ENCODE measurements around the gene HPCAL1. TPM values are rescaled to one million over a fixed set of nuclear protein-coding genes. Genes with fewer than 3 reads are reported as not detected.

HPCAL1 gene
- total and polyA plus RNA-seq, 2 experiments from 2014 or later, result 8.3 to 25.4 TPM

- no peak for DNase-seq (ENCODE audit: low spot score)
- TF ChIP-seq STAT1 (IDR thresholded peaks at IDR 0.05; ENCODE audit: unreplicated experiment) (no peak), JUNB (IDR thresholded peaks at IDR 0.05; ENCODE audit: unreplicated experiment) (no peak), ZNF462 (CRISPR knock-in tag; IDR thresholded peaks at IDR 0.05) (no peak), EZH2 (IDR thresholded peaks at IDR 0.05; ENCODE audit: low read depth, unreplicated experiment) (no peak), NANOG (IDR thresholded peaks at IDR 0.05; ENCODE audit: borderline replicate concordance) (no peak), CTCF (conservative IDR thresholded peaks at IDR 0.05; ENCODE audit: low read depth in 2 of 2) (no peak), EZH2phosphoT487 (IDR thresholded peaks at IDR 0.05; ENCODE audit: unreplicated experiment) (no peak)
- no peak for ATAC-seq
- peaks cover 2% of the 10 kb centered on the region for H3K27me3 Mint-ChIP-seq (ENCODE audit: insufficient read depth, low read depth, poor library complexity)
- H3K79me2 ChIP-seq (replicated peaks; ENCODE audit: insufficient read depth), result no peaks in the 10 kb centered on the region
- H3K4me1 ChIP-seq (ENCODE audit: insufficient read depth), result no peaks in the 10 kb centered on the region
- no peaks in the 10 kb centered on the region for H3F3A ChIP-seq (replicated peaks; ENCODE audit: low read depth)
- no peaks in the 10 kb centered on the region for H3K27me3 ChIP-seq (ENCODE audit: insufficient read depth)
- no peak overlapping the region for H3K27ac ChIP-seq (ENCODE audit: low read depth)
- no peak overlapping the region for H3K4me2 ChIP-seq
- H3K36me3 Mint-ChIP-seq (ENCODE audit: low read depth), result no peaks in the 10 kb centered on the region
- no peak overlapping the region for H3K27ac Mint-ChIP-seq
- H3K4me3 Mint-ChIP-seq, result no peak overlapping the region
- H2AFZ ChIP-seq, result no peak overlapping the region
- H3K9me3 Mint-ChIP-seq, result no peaks in the 10 kb centered on the region
- H3K4me1 Mint-ChIP-seq, result no peaks in the 10 kb centered on the region
- H3K36me3 ChIP-seq (ENCODE audit: insufficient read depth), result no peaks in the 10 kb centered on the region
- H4K20me1 ChIP-seq (replicated peaks; ENCODE audit: insufficient read depth), result no peaks in the 10 kb centered on the region
- H3K4me3 ChIP-seq, result no peak overlapping the region
- no peaks in the 10 kb centered on the region for H3K9me2 ChIP-seq (ENCODE audit: insufficient read depth)
These were observed 117.0 kb downstream of the HPCAL1 start for GRCh38 chr2:10419553-10420257.

Measured in GM23338 (cell line).